PC-3 (cell line): ENCODE results near the gene ZNF394. TPM values are rescaled to one million over a fixed set of nuclear protein-coding genes. Genes with fewer than 3 reads are reported as not detected.

Source experiments
- ATAC-seq: fragments of 200-7000 bp; cut with Tn5 transposase; 2 replicates; pipeline ENCODE4 v1.9.1; 2020; ENCODE audit warnings: mild to moderate bottlenecking, moderate library complexity
- BruUV-seq: library from RNA; stranded (reverse); fragments of 400-500 nt; replicated peaks from 2 replicates; lab custom pipeline; 2021; lab: Mats Ljungman, UMichigan
- CTCF ChIA-PET: fragments of 300-600 bp; sonication (Branson Sonifier 250); formaldehyde crosslinking; loops from one replicate; lab custom pipeline; 2022; ENCODE audit warnings: antibody characterized with exemption; lab: Charles Lee
- POLR2A ChIA-PET: fragments of 300-600 bp; sonication (Branson Sonifier 250); formaldehyde crosslinking; loops from one replicate; lab custom pipeline; 2022; ENCODE audit warnings: antibody characterized with exemption; ENCODE audit not compliant: unreplicated experiment; lab: Charles Lee
- DNase-seq: peaks from one replicate; pipeline ENCODE4 v3.0.0-alpha.2; 2015
- H2AFZ ChIP-seq: fragments of 300-600 bp; sonication (generic); 2 replicates; pipeline ENCODE4 v1.6.0; 2016; ENCODE audit warnings: antibody characterized with exemption, low read length
- H3F3A ChIP-seq: fragments of 300-600 bp; sonication (generic); one replicate; pipeline ENCODE4 v1.6.0; 2017; ENCODE audit warnings: antibody characterized with exemption, low read length, control low read depth, mild to moderate bottlenecking; ENCODE audit not compliant: unreplicated experiment
- H3K27ac ChIP-seq: fragments of 300-600 bp; sonication (generic); 2 replicates; pipeline ENCODE4 v1.5.1; 2016; ENCODE audit warnings: mild to moderate bottlenecking, low read length
- H3K27me3 ChIP-seq: fragments of 300-600 bp; sonication (generic); 2 replicates; pipeline ENCODE4 v1.6.1; 2016; ENCODE audit warnings: low read length, mixed read lengths
- H3K36me3 ChIP-seq: fragments of 300-600 bp; sonication (generic); 2 replicates; pipeline ENCODE4 v1.6.1; 2016; ENCODE audit warnings: low read depth, mixed run types, low read length, mixed read lengths
- H3K4me1 ChIP-seq: fragments of 300-600 bp; sonication (generic); 2 replicates; pipeline ENCODE4 v1.5.1; 2016; ENCODE audit warnings: low read length; ENCODE audit not compliant: insufficient read depth
- H3K4me2 ChIP-seq: fragments of 300-600 bp; sonication (generic); 2 replicates; pipeline ENCODE4 v1.6.0; 2016; ENCODE audit warnings: low read length
- H3K4me3 ChIP-seq: fragments of 300-600 bp; sonication (generic); 2 replicates; pipeline ENCODE4 v1.5.1; 2016; ENCODE audit warnings: mild to moderate bottlenecking, low read length, mixed read lengths
- H3K79me2 ChIP-seq: fragments of 300-600 bp; sonication (generic); 2 replicates; pipeline ENCODE4 v1.6.1; 2017; ENCODE audit warnings: low read length, mixed read lengths
- H3K9ac ChIP-seq: fragments of 300-600 bp; sonication (generic); 2 replicates; pipeline ENCODE4 v1.6.0; 2016; ENCODE audit warnings: mild to moderate bottlenecking, low read length
- H3K9me2 ChIP-seq: fragments of 300-600 bp; sonication (generic); replicated peaks from 2 replicates; pipeline ENCODE4 v1.6.1; 2016; ENCODE audit warnings: mixed run types, low read length, mixed read lengths
- H3K9me3 ChIP-seq: fragments of 300-600 bp; sonication (generic); 2 replicates; pipeline ENCODE4 v1.6.1; 2016; ENCODE audit warnings: low read length, mixed read lengths
- H4K20me1 ChIP-seq: fragments of 300-600 bp; sonication (generic); 2 replicates; pipeline ENCODE4 v1.6.1; 2016; ENCODE audit warnings: low read length, mixed read lengths
- EZH2 ChIP-seq: fragments of 300-600 bp; sonication (generic); IDR thresholded peaks from one replicate; pipeline ENCODE4 v1.6.1; 2017; ENCODE audit warnings: antibody characterized with exemption, mild to moderate bottlenecking, low read length; ENCODE audit not compliant: unreplicated experiment
- EZH2phosphoT487 ChIP-seq: fragments of 300-600 bp; sonication (generic); IDR thresholded peaks from 2 replicates; pipeline ENCODE4 v1.6.1; 2018; ENCODE audit warnings: mild to moderate bottlenecking, antibody characterized with exemption, low read length, borderline replicate concordance
- intact Hi-C: fragments of 100-400 bp; cut with micrococcal nuclease; formaldehyde crosslinking; loops from 2 replicates; pipeline ENCODE4 v1.9.0; 2023
- total RNA-seq: library from RNA; depleted of rRNA; stranded (reverse); fragments of >200 nt; gene quantifications from 2 replicates; pipeline ENCODE4 v1.2.3, GENCODE V29; 2014
- TF ChIP-seq, protein P1 (sequence below): fragments of 300-600 bp; sonication (generic); conservative IDR thresholded peaks from 2 replicates; pipeline ENCODE4 v1.5.1; 2017; ENCODE audit warnings: antibody characterized with exemption, low read depth, mild to moderate bottlenecking, low read length

Gene ZNF394
- total RNA-seq, 1 experiment from 2014 or later = 17.7 TPM

GRCh38 chr7:99499371-99499720, 735 bp downstream of the ZNF394 start:
- Histone ChIP-seq H3K27me3 (no peaks in the 10 kb centered on the region), H3K4me1 (0 out of 2 replicates have a peak, but pooled peaks cover 5% of the 10 kb centered on the region), H3K9me2 (no peaks in the 10 kb centered on the region), H3K27ac (peak overlapping the region; percentile 63), H3K36me3 (peaks cover 9% of the 10 kb centered on the region), H2AFZ (peak overlapping the region; percentile 97), H3K4me2 (peak overlapping the region; percentile 100), H4K20me1 (peaks cover 16% of the 10 kb centered on the region), H3K79me2 (peaks cover 49% of the 10 kb centered on the region), H3K9me3 (peaks cover 2% of the 10 kb centered on the region; the same call in 1 of the 2 replicates), H3K4me3 (peak overlapping the region; percentile 97), H3K9ac (peak overlapping the region; percentile 85), H3F3A (no peaks in the 10 kb centered on the region)
- ATAC-seq (peak; percentile 7; the same call in 1 of the 2 replicates), DNase-seq (no peak)
- POLR2A ChIA-PET = interaction anchor here (0.6 kb wide), 1 partner anchor 26 kb away, joined by 3 read pairs; no protein-coding TSS in a partner anchor
- BruUV-seq = no TSS peak
- no peak for TF ChIP-seq EZH2
- no peak for TF ChIP-seq EZH2phosphoT487
- TF ChIP-seq, protein P1, sequence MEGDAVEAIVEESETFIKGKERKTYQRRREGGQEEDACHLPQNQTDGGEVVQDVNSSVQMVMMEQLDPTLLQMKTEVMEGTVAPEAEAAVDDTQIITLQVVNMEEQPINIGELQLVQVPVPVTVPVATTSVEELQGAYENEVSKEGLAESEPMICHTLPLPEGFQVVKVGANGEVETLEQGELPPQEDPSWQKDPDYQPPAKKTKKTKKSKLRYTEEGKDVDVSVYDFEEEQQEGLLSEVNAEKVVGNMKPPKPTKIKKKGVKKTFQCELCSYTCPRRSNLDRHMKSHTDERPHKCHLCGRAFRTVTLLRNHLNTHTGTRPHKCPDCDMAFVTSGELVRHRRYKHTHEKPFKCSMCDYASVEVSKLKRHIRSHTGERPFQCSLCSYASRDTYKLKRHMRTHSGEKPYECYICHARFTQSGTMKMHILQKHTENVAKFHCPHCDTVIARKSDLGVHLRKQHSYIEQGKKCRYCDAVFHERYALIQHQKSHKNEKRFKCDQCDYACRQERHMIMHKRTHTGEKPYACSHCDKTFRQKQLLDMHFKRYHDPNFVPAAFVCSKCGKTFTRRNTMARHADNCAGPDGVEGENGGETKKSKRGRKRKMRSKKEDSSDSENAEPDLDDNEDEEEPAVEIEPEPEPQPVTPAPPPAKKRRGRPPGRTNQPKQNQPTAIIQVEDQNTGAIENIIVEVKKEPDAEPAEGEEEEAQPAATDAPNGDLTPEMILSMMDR = no peak
- CTCF ChIA-PET = no interaction called here
- intact Hi-C loops = no loop called here

- intact Hi-C loops = no loop called here
- ChIA-PET CTCF (no interaction called here), POLR2A (no interaction called here)
- Histone ChIP-seq H3K27me3 (no peaks in the 10 kb centered on the region), H3K4me3 (peak overlapping the region; percentile 97), H3K9me3 (peaks cover 10% of the 10 kb centered on the region; the same call in 1 of the 2 replicates), H3F3A (no peaks in the 10 kb centered on the region), H3K4me1 (0 out of 2 replicates have a peak, but pooled peaks cover 5% of the 10 kb centered on the region), H2AFZ (no peak overlapping the region), H3K9me2 (no peaks in the 10 kb centered on the region), H3K79me2 (peaks cover 54% of the 10 kb centered on the region), H3K4me2 (peak overlapping the region; percentile 100), H3K36me3 (peaks cover 17% of the 10 kb centered on the region), H4K20me1 (peaks cover 16% of the 10 kb centered on the region), H3K27ac (no peak overlapping the region), H3K9ac (peak overlapping the region; percentile 85)
- TF ChIP-seq EZH2 (no peak), EZH2phosphoT487 (no peak)
- TF ChIP-seq, protein P1 = no peak
- ATAC-seq (peak; percentile 32), DNase-seq (peak; percentile 19)
- BruUV-seq = no TSS peak
Observed at GRCh38 chr7:99498546-99498944, 1.5 kb downstream of the ZNF394 start.

DNA sequence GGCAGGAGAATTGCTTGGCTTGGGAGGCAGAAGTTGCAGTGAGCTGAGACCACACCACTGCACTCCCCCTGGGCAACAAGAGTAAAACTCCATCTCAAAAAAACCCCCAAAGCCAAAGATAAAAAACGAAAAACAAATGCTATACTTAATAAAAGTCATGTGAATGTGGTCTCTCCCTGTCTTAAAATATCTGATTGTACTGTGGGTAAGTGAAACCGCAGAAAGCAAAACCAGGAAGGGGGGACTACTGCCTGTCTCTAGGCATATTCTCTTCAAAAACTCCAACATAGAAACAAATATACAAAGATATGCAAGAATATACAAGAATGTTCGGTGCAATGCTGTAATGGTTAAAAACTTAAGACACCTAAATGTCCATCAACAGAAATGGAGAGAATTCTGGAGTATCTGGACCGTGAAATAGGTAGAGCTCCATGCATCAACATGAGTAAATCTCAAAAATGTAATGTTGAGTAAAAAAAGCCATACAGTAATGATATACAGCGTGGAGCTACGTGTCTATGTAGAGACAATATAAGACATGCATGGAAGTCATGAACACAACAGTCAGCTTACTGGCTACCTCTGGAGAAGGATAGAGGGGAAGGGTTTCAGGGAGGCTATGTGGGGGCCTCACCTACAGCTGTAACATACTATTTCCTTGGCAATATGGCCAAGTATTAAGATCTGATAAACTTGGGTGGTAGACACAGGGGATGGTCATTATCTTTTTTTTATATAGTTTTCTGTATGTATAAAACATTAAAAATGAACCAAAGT, 2.1 kb downstream of the ZNF394 start:
- DNase-seq (no peak), ATAC-seq (no peak)
- H3K79me2 ChIP-seq = peaks cover 54% of the 10 kb centered on the region
- H3K9me3 ChIP-seq = peaks cover 10% of the 10 kb centered on the region; the same call in 1 of the 2 replicates
- peak overlapping the region; percentile 100 for H3K4me2 ChIP-seq
- ChIA-PET CTCF (no interaction called here), POLR2A (no interaction called here)
- 0 out of 2 replicates have a peak, but pooled peaks cover 5% of the 10 kb centered on the region for H3K4me1 ChIP-seq
- no peaks in the 10 kb centered on the region for H3K9me2 ChIP-seq
- TF ChIP-seq EZH2 (no peak), EZH2phosphoT487 (no peak)
- TF ChIP-seq, protein P1 = no peak
- peak overlapping the region; percentile 85 for H3K9ac ChIP-seq
- H3K27me3 ChIP-seq = no peaks in the 10 kb centered on the region
- H3F3A ChIP-seq = no peaks in the 10 kb centered on the region
- intact Hi-C loops = no loop called here
- no peak overlapping the region for H2AFZ ChIP-seq
- peak overlapping the region; percentile 97 for H3K4me3 ChIP-seq
- no peak overlapping the region for H3K27ac ChIP-seq
- peaks cover 20% of the 10 kb centered on the region for H3K36me3 ChIP-seq
- H4K20me1 ChIP-seq = peaks cover 16% of the 10 kb centered on the region
- BruUV-seq = no TSS peak
